NCI-H187 treated with DMSO at 0.1 percent for 48 hours (cell line): ENCODE data around the gene TEX36.
A peak's percentile ranks its signal among the peaks of the same experiment; 100 is the strongest.
"Not testable (repeated sequence)": the region's sequence is repeated elsewhere in the genome, so short reads cannot be mapped to it uniquely, and the experiment has no call there.

Experiments used
- DNase-seq: peaks from one replicate; lab custom pipeline; 2025; lab: John Stamatoyannopoulos, UW

The TEX36 gene

DNA sequence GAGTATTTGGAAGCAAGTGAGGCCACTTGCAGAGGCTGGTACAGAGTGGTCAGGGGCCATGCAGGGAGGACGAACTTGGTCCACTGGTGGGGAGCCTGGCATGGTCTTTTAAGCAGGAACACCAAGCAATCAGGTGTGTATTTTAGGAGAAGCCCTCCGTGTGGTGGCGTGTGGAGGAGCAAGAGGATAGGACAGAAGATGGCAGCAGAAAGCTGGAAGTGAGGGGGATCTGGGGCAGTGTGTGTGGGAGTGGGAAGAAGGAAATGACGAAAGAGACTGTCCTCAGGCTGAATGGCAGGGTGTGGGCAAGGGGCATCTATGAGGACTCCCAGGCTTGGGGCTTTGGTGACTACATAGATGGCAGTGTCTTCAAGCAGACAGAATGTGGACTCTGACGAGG is 51.2 kb downstream of the TEX36 start:
- no peak for DNase-seq

DNA sequence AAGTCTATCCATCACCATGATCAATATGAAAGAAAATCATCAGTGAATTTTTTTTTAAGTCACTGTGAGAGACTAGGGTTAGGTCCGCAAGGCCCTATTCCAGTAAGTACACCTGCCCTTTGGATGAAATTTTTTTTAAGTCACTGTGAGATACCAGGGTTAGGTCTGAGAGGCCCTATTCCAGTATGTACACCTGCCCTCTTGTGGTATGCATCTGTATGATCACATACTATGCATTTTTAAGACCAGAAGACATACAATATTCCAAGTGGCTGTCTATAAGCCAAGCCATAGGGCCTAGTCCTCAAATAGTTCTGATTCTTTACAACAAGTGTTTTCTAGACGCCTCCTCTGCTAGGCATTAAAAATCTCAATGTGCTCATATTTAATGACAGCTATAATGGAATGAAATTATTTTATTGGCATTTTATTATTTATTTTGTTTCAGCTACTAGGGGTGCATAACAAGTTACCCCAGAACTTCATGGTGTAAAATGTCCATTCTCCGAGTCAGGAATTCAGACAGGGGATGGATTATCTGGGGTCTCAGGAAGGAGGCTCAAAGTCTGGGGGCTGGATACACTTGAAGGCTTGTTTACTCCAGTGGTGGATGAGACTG is 53.1 kb downstream of the TEX36 start:
- peak; percentile 1 for DNase-seq

DNA sequence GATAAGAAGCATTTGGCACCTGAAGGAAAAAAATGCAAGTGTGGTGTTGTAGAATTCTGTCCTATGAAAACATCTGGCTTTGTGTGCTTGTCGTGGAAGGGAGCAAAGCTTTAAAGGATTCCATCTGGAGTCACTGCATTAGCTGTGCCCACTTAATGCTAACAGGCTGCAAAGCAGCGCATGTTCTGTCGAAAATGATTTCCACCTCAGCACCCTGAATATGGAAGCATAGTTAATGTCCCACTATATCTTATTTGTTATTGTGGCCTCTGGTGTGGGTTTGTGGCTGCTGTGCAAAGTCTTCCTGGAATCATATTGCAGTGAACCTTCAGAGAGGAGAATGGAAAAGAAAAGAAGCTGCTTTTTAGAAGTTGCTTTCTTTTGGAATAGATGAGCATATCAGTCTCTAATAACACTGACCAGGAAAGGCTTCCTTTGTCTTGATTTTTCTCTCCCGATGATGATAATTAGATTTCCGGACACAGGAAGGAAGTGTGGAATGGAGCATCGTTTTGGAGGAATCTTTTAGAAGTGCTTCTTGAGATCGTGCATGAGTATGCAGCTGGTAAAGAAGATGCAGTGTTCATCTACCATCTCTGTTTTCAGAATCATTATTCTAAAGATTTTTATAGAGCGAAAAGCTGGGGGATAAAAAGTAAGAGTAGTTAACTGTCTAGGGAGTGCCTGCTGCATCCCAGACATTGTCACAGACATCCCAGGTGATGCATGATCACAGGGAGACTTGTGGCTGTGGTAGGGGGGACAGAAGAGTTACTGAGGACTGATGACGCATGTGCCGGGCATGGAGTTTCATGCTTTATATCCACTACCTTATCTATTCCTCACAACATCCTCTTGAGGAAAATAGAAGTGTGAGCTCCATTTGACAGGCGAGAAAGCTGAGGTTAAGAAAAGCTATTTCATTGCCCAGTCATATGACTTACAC is 54.6 kb downstream of the TEX36 start:
- no peak for DNase-seq

DNA sequence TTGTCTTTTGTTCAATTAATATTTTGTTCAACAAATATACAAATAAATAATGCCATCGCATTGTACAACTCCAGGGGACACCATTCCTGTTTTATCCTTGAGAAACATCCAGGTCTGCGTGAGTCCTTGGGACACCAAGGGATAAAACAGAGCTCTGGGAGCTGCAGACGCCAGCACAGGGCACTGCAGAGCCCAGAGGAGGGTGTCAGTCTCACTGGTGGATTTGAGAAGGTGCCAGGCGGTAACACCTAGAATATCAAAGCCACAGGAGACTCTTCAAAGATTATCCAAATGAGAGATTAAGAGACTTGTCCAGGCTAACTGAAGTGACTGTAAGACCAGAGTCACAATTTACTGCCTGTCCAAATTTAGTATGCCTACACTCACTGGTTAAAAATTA is 55.3 kb downstream of the TEX36 start:
- no peak for DNase-seq

DNA sequence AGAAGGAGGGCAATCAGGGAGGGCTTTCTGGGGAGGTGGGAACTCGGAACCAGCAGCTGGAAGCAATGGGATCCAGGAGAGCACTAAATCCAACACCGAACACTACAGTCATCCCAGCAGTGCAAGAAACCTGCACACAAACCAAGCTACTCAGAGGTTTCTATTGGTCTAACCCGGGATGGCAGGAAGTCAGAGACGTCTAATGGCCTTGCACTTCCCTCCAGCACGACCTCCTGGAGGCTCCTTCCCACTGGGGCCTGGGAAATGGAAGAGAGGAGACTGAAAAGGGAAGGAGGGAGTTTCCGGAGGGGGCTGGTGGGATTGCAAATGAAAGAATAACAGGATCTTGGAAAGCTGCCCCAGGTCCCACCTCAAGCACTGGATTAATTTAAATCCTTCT is 56.3 kb downstream of the TEX36 start:
- DNase-seq, result no peak

DNA sequence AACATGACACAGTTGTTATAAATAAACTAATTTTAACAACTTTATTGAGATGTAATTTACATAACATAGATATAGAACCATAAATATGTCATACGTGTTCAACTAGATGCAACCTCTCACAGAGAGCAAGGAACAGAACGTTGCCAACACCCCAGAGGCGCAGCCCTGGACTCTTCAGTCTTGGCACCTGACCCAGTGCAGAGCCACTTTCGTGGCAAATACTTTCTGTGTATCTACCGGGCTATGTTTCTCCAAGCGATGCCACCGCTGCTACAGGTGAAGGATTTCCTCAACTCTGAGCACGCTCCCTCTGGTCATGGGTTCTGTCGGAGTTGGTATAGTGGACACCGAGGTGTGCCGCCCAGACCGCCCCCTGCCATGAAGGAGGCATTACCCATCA is 57.4 kb downstream of the TEX36 start:
- no peak for DNase-seq

DNA sequence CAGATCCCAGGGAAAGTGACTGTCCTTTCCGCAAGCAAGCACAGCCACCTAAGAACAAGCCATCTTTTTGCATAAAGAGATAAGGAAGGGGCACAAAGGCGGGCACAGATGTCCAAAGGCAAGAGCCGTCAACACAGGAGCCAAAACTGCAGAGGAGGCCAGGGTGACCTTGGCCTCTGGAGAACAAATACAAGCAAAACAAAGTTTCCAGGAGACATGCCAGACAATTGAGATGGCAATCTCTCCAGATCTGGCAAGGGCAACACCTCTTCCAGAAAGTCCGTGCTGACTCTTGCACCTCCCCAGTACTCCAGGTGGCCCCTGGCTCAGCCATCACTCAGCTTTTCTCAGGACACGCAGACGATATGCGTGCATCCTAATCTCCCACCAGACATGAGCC is 58.2 kb downstream of the TEX36 start:
- no peak for DNase-seq

DNA sequence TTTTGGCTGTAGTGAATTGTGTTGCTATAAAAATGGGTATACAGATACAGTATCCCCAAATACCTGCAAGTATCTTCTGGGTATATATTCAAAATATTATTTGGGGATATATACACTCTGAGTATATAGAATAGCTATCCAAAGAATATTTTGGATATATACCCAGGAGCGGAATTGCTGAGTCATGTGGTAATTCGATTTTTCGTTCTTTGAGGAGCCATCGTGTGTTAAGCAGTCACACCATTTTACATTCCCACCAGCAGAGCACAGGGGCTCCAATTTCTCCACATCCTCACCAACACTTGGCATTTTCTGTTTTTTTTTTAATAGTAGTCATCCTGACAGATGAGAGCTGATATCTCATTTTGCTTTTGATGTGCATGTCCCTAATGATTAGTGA is 61.9 kb downstream of the TEX36 start:
- no peak for DNase-seq

DNA sequence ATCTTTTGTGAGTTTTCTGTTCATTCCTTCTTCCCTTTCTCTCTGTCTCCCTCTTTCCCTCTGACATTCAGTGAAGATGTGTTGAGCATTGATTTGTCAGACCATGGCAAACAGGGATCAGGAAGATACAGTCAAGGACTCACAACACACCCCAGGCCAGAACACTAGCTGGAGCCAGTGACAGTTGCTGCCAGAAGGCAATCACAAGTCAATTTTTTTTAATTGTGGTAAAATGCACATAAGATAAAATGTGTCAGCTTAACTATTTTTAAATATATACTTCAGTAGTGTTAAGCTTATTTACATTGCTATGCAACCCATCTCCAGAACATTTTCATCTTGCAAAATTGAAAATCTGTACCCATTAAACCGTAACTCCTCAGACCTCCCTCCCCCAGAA is 62.6 kb downstream of the TEX36 start:
- DNase-seq, result no peak

DNA sequence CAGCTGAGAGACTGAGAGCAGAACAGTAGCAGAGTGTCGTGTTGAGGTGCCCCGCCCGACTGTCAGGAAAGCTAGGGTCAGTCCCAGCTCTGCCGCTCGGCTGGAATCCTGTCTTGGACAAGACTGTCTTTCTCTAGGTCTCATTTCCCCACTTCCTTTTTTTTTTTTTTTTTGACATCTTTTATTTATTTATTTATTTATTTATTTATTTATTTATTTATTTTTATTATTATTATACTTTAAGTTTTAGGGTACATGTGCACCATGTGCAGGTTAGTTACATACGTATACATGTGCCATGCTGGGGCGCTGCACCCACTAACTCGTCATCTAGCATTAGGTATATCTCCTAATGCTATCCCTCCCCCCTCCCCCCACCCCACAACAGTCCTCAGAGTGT is 69.9 kb downstream of the TEX36 start:
- not testable (repeated sequence) for DNase-seq

DNA sequence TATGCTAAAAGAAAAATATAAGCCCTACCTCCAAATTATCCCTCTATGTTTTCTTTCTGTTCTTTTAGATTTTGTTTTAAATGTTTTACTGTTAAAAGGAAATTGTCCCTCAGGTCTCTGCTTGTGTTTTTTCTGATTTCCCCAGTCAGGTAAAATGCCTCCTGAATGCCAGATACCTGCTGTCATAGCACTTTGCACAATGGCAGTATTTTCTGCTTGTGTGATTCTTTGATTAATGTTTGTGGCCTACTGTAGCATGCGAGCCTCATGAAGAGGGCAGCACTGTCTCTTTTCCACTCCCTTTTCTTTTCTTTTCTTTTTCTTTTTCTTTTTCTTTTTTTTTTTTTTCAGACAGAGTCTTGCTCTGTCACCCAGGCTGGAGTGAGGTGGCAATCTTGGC is 71.2 kb downstream of the TEX36 start:
- DNase-seq, result no peak

DNA sequence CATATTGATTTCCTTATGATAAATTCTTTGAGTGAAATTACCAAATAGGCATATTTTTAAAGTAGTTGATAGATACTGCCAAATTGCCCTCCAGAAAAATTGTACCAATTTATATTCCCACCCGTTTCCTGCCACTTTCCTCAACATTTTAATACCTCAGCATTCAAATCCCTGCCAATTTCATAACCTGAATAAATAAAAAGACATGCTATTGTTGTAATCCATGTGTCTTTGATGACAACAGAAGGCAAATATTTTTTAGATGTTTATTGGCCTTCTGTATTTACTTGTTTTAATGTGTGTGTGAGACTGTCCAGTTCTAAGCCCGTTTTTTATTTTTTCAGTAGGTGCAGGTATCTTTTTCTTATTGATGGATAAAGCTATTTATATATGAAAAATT is 71.7 kb downstream of the TEX36 start:
- DNase-seq, result no peak

DNA sequence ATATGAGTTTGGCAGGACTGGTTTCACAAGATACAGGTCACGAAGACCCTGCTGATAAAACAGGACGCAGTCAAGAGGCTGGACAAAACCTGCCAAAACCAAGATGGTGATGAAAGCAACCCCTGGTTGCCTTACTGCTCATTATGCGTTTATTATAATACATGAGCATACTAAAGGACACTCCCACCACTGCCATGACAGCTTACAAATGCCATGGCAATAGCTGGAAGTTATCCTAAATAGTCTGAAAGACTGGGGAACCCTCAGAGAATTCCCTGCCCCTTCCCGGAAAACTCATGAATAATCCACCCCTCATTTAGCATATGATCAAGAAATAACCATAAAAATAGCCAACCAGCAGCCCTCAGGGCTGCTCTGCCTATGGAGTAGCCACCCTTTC is 73.1 kb downstream of the TEX36 start:
- no peak for DNase-seq

DNA sequence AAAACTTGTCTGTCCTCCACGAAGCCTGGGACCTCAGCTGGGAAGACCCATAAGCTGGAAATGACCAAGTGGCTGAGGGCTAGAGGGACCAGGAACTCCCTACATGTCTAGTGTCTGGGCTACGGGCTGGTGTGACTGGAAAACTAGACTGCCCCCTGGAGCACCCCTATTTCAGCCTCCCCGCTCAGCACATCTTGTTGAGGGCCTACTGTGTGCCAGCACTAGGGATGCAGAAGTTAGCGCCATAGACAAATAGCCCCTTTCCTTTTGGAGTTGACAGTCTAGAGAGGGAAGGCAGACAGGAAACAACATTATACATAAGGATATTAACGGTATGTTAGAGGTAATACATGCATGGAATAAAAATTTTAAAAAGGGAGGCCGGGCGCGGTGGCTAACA is 74.5 kb downstream of the TEX36 start:
- no peak for DNase-seq

DNA sequence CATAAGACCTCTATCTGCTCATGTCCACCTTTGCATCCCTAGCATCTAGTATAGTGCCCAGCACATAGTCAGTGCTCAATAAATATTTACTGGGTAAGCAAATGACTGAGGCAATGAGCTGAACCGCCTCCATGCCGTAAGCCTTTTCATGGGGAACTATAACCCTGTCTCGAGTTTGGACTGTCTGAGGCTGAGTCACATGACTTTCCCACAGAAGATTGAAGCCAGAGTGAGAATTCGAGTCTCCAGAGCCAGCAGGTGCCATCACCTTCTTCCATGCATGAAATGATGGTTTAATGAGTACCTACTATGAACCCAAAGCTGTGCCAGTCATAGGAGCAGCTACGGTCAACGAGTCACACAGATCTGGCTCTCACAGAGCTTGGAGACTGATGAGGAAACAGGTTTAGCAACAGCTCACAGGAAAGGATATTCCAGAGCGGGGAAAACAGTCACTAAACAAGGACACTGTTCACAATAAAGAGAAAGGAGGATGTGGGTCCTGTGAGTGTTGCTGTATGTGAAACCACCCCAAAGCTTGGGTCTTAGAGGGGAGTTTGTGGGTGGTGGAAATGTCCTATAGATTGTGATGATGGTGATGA is 75.2 kb downstream of the TEX36 start:
- DNase-seq, result no peak

DNA sequence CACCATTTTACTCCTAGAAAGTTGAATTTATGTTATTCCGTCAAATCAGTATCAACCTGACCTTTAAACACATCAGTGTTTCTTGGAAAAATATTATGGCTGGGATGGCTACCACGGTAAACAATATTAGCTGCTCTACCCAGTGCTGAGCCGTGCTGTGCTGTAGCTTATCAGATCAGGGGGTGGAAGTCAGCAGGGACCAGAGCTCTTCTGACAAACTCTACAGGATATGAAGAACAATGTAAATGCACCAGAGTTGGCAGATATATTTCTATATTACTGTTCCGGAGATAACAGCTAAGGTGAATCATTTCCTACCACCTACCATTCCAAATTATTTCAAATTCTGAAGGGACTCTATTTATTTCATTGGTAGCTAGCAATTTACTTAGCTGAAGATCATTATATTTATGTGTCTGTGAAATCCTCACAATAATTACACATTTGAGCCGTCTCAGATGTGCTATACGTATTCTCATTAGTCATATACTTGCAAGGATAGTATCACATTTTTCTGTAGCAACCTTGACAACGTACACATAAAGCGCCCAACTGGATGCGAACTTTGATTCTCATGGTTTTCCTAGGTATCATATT is 76.5 kb downstream of the TEX36 start:
- no peak for DNase-seq
